ENCODE data around the gene NCKAP5. TPM values are rescaled to one million over a fixed set of nuclear protein-coding genes. Genes with fewer than 3 reads are reported as not detected.
"Not testable (repeated sequence)": the region's sequence is repeated elsewhere in the genome, so short reads cannot be mapped to it uniquely, and the experiment has no call there.

The NCKAP5 gene
- total RNA-seq, 3 donors from 2014 or later (not counting 1 experiment from before 2014, with no cell fraction given), result 0.12 to 0.20 TPM; not detected in 1

DNA sequence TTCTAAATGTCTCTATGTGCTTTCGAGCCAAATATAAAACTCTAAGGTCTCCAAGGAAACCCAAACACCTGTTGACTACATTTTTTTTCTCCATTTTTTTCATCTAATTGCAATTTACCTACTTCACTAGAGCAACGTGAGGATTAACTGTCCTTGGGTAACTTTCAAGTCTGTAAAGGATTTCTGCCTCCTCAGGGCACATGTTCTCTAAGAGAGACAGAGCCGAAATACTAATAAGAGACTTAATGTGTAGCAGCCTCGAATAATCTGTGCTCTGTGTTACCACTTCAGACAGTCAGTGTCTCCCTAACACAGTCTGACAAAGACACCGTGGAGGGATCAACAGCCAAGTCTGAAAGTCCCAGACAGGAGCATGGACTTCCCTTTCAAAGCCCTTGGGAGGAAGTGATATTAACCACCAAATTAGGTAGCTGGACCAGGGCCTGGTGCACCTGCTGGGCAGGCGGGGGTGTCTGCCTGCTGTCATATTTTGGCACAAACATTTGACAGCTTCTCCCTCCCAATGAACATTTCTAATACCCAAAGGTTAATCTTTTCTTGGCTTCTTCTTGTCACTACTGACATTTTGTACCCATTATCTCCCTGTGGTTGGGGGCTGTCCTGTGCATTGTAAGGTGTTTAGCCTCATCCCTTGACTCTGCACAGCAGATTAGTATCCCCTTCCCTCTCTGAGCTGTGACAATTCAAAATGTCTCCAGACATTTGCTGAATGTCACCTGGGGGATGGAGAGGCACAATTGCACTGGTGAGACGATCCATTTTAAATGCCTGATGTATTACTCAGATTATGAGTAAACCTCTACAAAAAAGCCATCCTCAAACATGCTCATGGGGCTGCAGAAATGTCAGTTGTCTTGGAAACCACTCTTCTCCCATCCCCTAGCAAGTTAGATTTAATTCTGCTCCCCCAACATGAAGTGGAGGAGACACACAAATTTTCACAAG is 852.6 kb downstream of the NCKAP5 start:
- WGBS (ENCODE audit: insufficient coverage), result 49% methylated on average over 7 of the region's 7 CpGs
- TF ChIP-seq, protein P1, sequence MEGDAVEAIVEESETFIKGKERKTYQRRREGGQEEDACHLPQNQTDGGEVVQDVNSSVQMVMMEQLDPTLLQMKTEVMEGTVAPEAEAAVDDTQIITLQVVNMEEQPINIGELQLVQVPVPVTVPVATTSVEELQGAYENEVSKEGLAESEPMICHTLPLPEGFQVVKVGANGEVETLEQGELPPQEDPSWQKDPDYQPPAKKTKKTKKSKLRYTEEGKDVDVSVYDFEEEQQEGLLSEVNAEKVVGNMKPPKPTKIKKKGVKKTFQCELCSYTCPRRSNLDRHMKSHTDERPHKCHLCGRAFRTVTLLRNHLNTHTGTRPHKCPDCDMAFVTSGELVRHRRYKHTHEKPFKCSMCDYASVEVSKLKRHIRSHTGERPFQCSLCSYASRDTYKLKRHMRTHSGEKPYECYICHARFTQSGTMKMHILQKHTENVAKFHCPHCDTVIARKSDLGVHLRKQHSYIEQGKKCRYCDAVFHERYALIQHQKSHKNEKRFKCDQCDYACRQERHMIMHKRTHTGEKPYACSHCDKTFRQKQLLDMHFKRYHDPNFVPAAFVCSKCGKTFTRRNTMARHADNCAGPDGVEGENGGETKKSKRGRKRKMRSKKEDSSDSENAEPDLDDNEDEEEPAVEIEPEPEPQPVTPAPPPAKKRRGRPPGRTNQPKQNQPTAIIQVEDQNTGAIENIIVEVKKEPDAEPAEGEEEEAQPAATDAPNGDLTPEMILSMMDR (IDR thresholded peaks at IDR 0.05), result no peak
- Mint-ChIP-seq H3K4me3 (no peak overlapping the region), H3K27me3 (ENCODE audit: low read depth in 2 of 2) (no peaks in the 10 kb centered on the region), H3K27ac (no peak overlapping the region), H3K9me3 (peaks cover 7 to 10% of the 10 kb centered on the region in 2 donors), H3K36me3 (no peaks in the 10 kb centered on the region), H3K4me1 (no peaks in the 10 kb centered on the region)
- H3K27ac ChIP-seq (ENCODE audit: low read length), result no peak overlapping the region
- intact Hi-C loops (cut with micrococcal nuclease), result no loop called here
- H3K4me3 ChIP-seq (ENCODE audit: low read length), result no peak overlapping the region
- H3K27me3 ChIP-seq (ENCODE audit: control insufficient read depth, insufficient read depth, low read length), result no peaks in the 10 kb centered on the region
- H3K36me3 ChIP-seq (ENCODE audit: control insufficient read depth, insufficient read depth, low read length), result no peaks in the 10 kb centered on the region
- DNase-seq (no peak), ATAC-seq (no peak)
- no peaks in the 10 kb centered on the region for H3K4me1 ChIP-seq (ENCODE audit: control insufficient read depth, insufficient read depth, low read length)
- H3K9me3 ChIP-seq (ENCODE audit: control insufficient read depth, insufficient read depth, low read length), result no peaks in the 10 kb centered on the region

DNA sequence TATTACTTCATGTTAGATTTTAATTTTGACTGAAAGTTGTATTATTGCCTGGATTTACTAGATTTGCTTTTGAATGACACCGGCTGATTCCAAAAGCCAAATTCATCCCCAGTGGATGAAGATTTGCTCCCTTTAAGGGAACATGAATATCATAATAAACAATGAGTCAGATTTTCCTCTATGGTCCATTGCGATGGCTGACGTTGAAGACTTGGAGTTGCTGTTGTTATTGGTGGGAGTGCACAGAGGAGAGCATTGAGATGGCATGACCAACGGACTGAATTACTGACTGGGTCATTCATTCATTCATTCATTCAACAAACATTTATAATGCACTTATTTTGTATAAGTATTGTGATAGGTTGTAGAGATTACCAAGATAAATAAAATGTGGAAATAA is 864.9 kb downstream of the NCKAP5 start:
- WGBS (ENCODE audit: insufficient coverage), result 93% methylated on average over 3 of the region's 4 CpGs
- DNase-seq (no peak), ATAC-seq (no peak)
- Histone ChIP-seq H3K4me3 (ENCODE audit: low read length) (no peak overlapping the region), H3K9me3 (ENCODE audit: control insufficient read depth, insufficient read depth, low read length) (no peaks in the 10 kb centered on the region), H3K36me3 (ENCODE audit: control insufficient read depth, insufficient read depth, low read length) (no peaks in the 10 kb centered on the region), H3K4me1 (ENCODE audit: control insufficient read depth, insufficient read depth, low read length) (no peaks in the 10 kb centered on the region), H3K27me3 (ENCODE audit: control insufficient read depth, insufficient read depth, low read length) (no peaks in the 10 kb centered on the region), H3K27ac (ENCODE audit: low read length) (no peak overlapping the region)
- TF ChIP-seq, protein P1 (IDR thresholded peaks at IDR 0.05), result no peak
- Mint-ChIP-seq H3K36me3 (no peaks in the 10 kb centered on the region), H3K4me1 (no peaks in the 10 kb centered on the region), H3K27me3 (ENCODE audit: low read depth in 2 of 2) (no peaks in the 10 kb centered on the region), H3K9me3 (peaks cover 0 to 6% of the 10 kb centered on the region in 2 donors), H3K27ac (no peak overlapping the region), H3K4me3 (no peak overlapping the region)
- intact Hi-C loops (cut with micrococcal nuclease), result no loop called here

DNA sequence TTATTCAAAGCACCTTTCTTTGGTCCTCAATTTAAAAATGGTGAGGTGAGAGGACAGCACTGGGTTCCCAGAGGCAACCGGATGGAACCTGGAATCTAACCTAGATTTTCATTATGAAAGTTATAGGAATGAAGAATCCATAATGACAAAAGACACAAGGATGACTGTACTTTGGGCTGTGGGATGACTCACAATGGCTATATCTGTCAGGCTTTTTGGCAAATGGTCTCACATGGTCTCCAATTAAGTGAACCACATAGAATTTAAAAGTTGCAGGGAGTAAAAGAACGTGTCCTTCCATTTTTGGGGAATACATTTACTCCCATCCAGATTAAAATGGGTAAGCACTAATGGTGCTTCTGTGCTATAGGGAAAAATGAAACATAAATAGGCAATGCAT is 866.5 kb downstream of the NCKAP5 start:
- H3K36me3 Mint-ChIP-seq, result no peaks in the 10 kb centered on the region
- H3K27ac Mint-ChIP-seq, result no peak overlapping the region
- no peaks in the 10 kb centered on the region for H3K4me1 Mint-ChIP-seq
- no peak overlapping the region for H3K4me3 Mint-ChIP-seq
- no peak for ATAC-seq
- H3K4me3 ChIP-seq (ENCODE audit: low read length), result no peak overlapping the region
- TF ChIP-seq, protein P1 (IDR thresholded peaks at IDR 0.05), result no peak
- DNase-seq, result no peak
- no peaks in the 10 kb centered on the region for H3K4me1 ChIP-seq (ENCODE audit: control insufficient read depth, insufficient read depth, low read length)
- no peaks in the 10 kb centered on the region for H3K27me3 Mint-ChIP-seq (ENCODE audit: low read depth in 2 of 2)
- no peak overlapping the region for H3K27ac ChIP-seq (ENCODE audit: low read length)
- H3K36me3 ChIP-seq (ENCODE audit: control insufficient read depth, insufficient read depth, low read length), result no peaks in the 10 kb centered on the region
- intact Hi-C loops (cut with micrococcal nuclease), result no loop called here
- WGBS (ENCODE audit: insufficient coverage), result 79% methylated on average over 2 of the region's 2 CpGs
- H3K27me3 ChIP-seq (ENCODE audit: control insufficient read depth, insufficient read depth, low read length), result no peaks in the 10 kb centered on the region
- H3K9me3 ChIP-seq (ENCODE audit: control insufficient read depth, insufficient read depth, low read length), result no peaks in the 10 kb centered on the region
- peaks cover 0 to 6% of the 10 kb centered on the region in 2 donors for H3K9me3 Mint-ChIP-seq

DNA sequence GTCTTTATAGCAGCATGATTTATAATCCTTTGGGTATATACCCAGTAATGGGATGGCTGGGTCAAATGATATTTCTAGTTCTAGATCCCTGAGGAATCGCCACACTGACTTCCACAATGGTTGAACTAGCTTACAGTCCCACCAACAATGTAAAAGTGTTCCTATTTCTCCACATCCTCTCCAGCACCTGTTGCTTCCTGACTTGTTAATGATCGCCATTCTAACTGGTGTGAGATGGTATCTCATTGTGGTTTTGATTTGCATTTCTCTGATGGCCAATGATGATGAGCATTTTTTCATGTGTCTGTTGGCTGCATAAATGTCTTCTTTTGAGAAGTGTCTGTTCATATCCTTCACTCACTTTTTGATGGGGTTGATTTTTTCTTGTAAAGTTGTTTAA is 868.5 kb downstream of the NCKAP5 start:
- H3K36me3 Mint-ChIP-seq; H3K36me3 ChIP-seq (ENCODE audit: control insufficient read depth, insufficient read depth, low read length); H3K27ac ChIP-seq (ENCODE audit: low read length); H3K27me3 ChIP-seq (ENCODE audit: control insufficient read depth, insufficient read depth, low read length); H3K9me3 Mint-ChIP-seq; H3K4me1 ChIP-seq (ENCODE audit: control insufficient read depth, insufficient read depth, low read length); H3K27me3 Mint-ChIP-seq (ENCODE audit: low read depth in 2 of 2); DNase-seq; intact Hi-C loops (cut with micrococcal nuclease); H3K4me3 ChIP-seq (ENCODE audit: low read length); H3K27ac Mint-ChIP-seq; H3K9me3 ChIP-seq (ENCODE audit: control insufficient read depth, insufficient read depth, low read length); H3K4me3 Mint-ChIP-seq; H3K4me1 Mint-ChIP-seq; ATAC-seq: not testable (repeated sequence)
- WGBS (ENCODE audit: insufficient coverage), result no CpG with 5 or more reads among the region's 2 CpGs

DNA sequence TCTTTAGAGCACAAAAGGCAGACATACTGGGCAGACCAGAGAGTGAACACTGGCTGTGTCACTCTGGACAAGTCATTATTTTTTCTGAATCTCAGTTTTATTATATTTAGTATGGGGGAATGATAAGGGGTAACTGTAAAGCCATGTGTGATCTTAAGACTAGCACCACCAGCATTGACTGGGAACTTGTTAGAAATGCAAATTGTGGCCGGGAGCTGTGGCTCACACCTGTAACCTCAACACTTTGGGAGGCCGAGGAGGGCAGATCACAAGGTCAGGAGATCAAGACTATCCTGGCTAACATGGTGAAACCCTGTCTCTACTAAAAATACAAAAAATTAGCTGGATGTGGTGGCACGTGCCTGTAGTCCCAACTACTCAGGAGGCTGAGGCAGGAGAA is 869.9 kb downstream of the NCKAP5 start:
- H3K27me3 Mint-ChIP-seq (ENCODE audit: low read depth in 2 of 2); H3K36me3 Mint-ChIP-seq; H3K4me3 ChIP-seq (ENCODE audit: low read length); H3K4me1 ChIP-seq (ENCODE audit: control insufficient read depth, insufficient read depth, low read length); H3K9me3 Mint-ChIP-seq; H3K27ac ChIP-seq (ENCODE audit: low read length); H3K9me3 ChIP-seq (ENCODE audit: control insufficient read depth, insufficient read depth, low read length); DNase-seq; H3K4me3 Mint-ChIP-seq; ATAC-seq; H3K36me3 ChIP-seq (ENCODE audit: control insufficient read depth, insufficient read depth, low read length); intact Hi-C loops (cut with micrococcal nuclease); H3K27me3 ChIP-seq (ENCODE audit: control insufficient read depth, insufficient read depth, low read length); H3K27ac Mint-ChIP-seq; H3K4me1 Mint-ChIP-seq: not testable (repeated sequence)
- whole genome bisulfite sequencing (ENCODE audit: insufficient coverage), result 66% methylated on average over 2 of the region's 3 CpGs
